ENCODE measurements around the gene CDON.

GRCh38 chr11:125948278-125949051 lies 114.2 kb downstream of the CDON start:
- TF ChIP-seq CTCF (IDR thresholded peaks at IDR 0.05; ENCODE audit: low read length) (no peak), EZH2 (IDR thresholded peaks at IDR 0.05; ENCODE audit: borderline replicate concordance, low read length) (no peak)
